ENCODE data around the gene FGF9.

DNA sequence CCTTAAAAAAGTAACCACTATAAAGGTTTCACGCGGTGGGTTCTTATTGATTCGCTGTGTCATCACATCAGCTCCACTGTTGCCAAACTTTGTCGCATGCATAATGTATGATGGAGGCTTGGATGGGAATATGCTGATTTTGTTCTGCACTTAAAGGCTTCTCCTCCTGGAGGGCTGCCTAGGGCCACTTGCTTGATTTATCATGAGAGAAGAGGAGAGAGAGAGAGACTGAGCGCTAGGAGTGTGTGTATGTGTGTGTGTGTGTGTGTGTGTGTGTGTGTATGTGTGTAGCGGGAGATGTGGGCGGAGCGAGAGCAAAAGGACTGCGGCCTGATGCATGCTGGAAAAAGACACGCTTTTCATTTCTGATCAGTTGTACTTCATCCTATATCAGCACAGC, 30.6 kb downstream of the FGF9 start:
- no peak for TF ChIP-seq HDAC2 (IDR thresholded peaks at IDR 0.05)
- TF ChIP-seq, protein P1, sequence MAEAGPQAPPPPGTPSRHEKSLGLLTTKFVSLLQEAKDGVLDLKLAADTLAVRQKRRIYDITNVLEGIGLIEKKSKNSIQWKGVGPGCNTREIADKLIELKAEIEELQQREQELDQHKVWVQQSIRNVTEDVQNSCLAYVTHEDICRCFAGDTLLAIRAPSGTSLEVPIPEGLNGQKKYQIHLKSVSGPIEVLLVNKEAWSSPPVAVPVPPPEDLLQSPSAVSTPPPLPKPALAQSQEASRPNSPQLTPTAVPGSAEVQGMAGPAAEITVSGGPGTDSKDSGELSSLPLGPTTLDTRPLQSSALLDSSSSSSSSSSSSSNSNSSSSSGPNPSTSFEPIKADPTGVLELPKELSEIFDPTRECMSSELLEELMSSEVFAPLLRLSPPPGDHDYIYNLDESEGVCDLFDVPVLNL (IDR thresholded peaks at IDR 0.05; ENCODE audit: low read depth, low read length) = no peak
- TF ChIP-seq, protein P2, sequence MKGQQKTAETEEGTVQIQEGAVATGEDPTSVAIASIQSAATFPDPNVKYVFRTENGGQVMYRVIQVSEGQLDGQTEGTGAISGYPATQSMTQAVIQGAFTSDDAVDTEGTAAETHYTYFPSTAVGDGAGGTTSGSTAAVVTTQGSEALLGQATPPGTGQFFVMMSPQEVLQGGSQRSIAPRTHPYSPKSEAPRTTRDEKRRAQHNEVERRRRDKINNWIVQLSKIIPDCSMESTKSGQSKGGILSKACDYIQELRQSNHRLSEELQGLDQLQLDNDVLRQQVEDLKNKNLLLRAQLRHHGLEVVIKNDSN (IDR thresholded peaks at IDR 0.05; ENCODE audit: borderline replicate concordance, extremely low read length, insufficient read depth, low read depth, low read length) = no peak
- no peak for TF ChIP-seq MEF2A (IDR thresholded peaks at IDR 0.05; ENCODE audit: insufficient read depth, low read depth, low read length)
- no peak for TF ChIP-seq RELA (IDR thresholded peaks at IDR 0.05; ENCODE audit: borderline replicate concordance, partially characterized antibody)
- TF ChIP-seq SMAD1 (IDR thresholded peaks at IDR 0.05; ENCODE audit: low read depth, partially characterized antibody) = no peak
- TF ChIP-seq, protein P3, sequence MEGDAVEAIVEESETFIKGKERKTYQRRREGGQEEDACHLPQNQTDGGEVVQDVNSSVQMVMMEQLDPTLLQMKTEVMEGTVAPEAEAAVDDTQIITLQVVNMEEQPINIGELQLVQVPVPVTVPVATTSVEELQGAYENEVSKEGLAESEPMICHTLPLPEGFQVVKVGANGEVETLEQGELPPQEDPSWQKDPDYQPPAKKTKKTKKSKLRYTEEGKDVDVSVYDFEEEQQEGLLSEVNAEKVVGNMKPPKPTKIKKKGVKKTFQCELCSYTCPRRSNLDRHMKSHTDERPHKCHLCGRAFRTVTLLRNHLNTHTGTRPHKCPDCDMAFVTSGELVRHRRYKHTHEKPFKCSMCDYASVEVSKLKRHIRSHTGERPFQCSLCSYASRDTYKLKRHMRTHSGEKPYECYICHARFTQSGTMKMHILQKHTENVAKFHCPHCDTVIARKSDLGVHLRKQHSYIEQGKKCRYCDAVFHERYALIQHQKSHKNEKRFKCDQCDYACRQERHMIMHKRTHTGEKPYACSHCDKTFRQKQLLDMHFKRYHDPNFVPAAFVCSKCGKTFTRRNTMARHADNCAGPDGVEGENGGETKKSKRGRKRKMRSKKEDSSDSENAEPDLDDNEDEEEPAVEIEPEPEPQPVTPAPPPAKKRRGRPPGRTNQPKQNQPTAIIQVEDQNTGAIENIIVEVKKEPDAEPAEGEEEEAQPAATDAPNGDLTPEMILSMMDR (IDR thresholded peaks at IDR 0.05 in 2 of 3, conservative IDR thresholded peaks at IDR 0.05 in 1 of 3; ENCODE audit: control insufficient read depth in 2 of 3, extremely low read depth in 1 of 3, insufficient read depth in 1 of 3, low read depth in 3 of 3, low read length in 3 of 3) = no peak
- TF ChIP-seq, protein P4, sequence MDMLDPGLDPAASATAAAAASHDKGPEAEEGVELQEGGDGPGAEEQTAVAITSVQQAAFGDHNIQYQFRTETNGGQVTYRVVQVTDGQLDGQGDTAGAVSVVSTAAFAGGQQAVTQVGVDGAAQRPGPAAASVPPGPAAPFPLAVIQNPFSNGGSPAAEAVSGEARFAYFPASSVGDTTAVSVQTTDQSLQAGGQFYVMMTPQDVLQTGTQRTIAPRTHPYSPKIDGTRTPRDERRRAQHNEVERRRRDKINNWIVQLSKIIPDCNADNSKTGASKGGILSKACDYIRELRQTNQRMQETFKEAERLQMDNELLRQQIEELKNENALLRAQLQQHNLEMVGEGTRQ (IDR thresholded peaks at IDR 0.05; ENCODE audit: borderline replicate concordance, low read depth, low read length) = no peak
- TF ChIP-seq IKZF2 (IDR thresholded peaks at IDR 0.05) = no peak
- TF ChIP-seq TARDBP (IDR thresholded peaks at IDR 0.05; ENCODE audit: borderline replicate concordance) = no peak

Data from GM12878 (cell line).